WTC11 (cell line): ENCODE measurements around the gene ITGA2B. TPM values are rescaled to one million over a fixed set of nuclear protein-coding genes. Genes with fewer than 3 reads are reported as not detected.

Experiments used
- ATAC-seq: fragments of 200-7000 bp; cut with Tn5 transposase; 2 replicates; pipeline ENCODE4 v1.10.0; 2021; ENCODE audit warnings: mild to moderate bottlenecking, moderate library complexity
- CTCF ChIA-PET: fragments of 300-600 bp; sonication (Branson Sonifier 250); formaldehyde crosslinking; loops from one replicate; lab custom pipeline; 2021; ENCODE audit warnings: antibody characterized with exemption; lab: Charles Lee
- POLR2A ChIA-PET: fragments of 350-600 bp; sonication (Branson Sonifier 250); formaldehyde crosslinking; loops from one replicate; lab custom pipeline; 2021; ENCODE audit warnings: antibody characterized with exemption; lab: Charles Lee
- DNase-seq: peaks from one replicate; pipeline ENCODE4 v3.0.0; 2021; ENCODE audit warnings: low spot score
- H3K27ac Mint-ChIP-seq: 2 replicates; pipeline ENCODE4 v1.8.0; 2021; ENCODE audit warnings: mixed read lengths
- H3K27me3 Mint-ChIP-seq: 2 replicates; pipeline ENCODE4 v1.8.0; 2021; ENCODE audit warnings: low read depth, mild to moderate bottlenecking, moderate library complexity, mixed read lengths
- H3K36me3 Mint-ChIP-seq: 2 replicates; pipeline ENCODE4 v1.8.0; 2021; ENCODE audit warnings: mixed read lengths
- H3K4me1 Mint-ChIP-seq: 2 replicates; pipeline ENCODE4 v1.8.0; 2022; ENCODE audit warnings: mixed read lengths
- H3K4me3 Mint-ChIP-seq: 2 replicates; pipeline ENCODE4 v1.8.0; 2021; ENCODE audit warnings: mild to moderate bottlenecking, moderate library complexity, mixed read lengths
- H3K9me3 Mint-ChIP-seq: 2 replicates; pipeline ENCODE4 v1.8.0; 2021; ENCODE audit warnings: mixed read lengths
- ERG ChIP-seq: fragments of 250-450 bp; sonication (Bioruptor Pico); IDR thresholded peaks from 2 replicates; pipeline ENCODE4 v1.8.0; 2021; ENCODE audit warnings: mild to moderate bottlenecking
- FOXP4 ChIP-seq: sonication (generic); formaldehyde crosslinking; IDR thresholded peaks from 2 replicates; pipeline ENCODE4 v1.8.0; 2022; ENCODE audit warnings: mild to moderate bottlenecking, missing genetic modification reagents
- GABPB1 ChIP-seq: sonication (generic); formaldehyde crosslinking; IDR thresholded peaks from 2 replicates; pipeline ENCODE4 v1.8.1; 2023; ENCODE audit warnings: mild to moderate bottlenecking, missing genetic modification reagents
- HMGXB4 ChIP-seq: sonication (generic); formaldehyde crosslinking; IDR thresholded peaks from 2 replicates; pipeline ENCODE4 v1.8.1; 2023; ENCODE audit warnings: mild to moderate bottlenecking, moderate library complexity, missing genetic modification reagents
- IRF1 ChIP-seq: sonication (generic); formaldehyde crosslinking; IDR thresholded peaks from 2 replicates; pipeline ENCODE4 v1.8.0; 2023; ENCODE audit warnings: missing genetic modification reagents
- IRF2 ChIP-seq: sonication (generic); formaldehyde crosslinking; IDR thresholded peaks from 2 replicates; pipeline ENCODE4 v1.8.0; 2022; ENCODE audit warnings: low read depth, missing genetic modification reagents, borderline replicate concordance
- OVOL2 ChIP-seq: fragments of 250-450 bp; sonication (Bioruptor Pico); IDR thresholded peaks from 2 replicates; pipeline ENCODE4 v1.9.0; 2021; ENCODE audit warnings: mild to moderate bottlenecking, borderline replicate concordance
- PRRX2 ChIP-seq: fragments of 250-450 bp; sonication (Bioruptor Pico); IDR thresholded peaks from 2 replicates; pipeline ENCODE4 v1.8.0; 2021; ENCODE audit warnings: mild to moderate bottlenecking
- RORB ChIP-seq: fragments of 250-450 bp; sonication (Bioruptor Pico); IDR thresholded peaks from 2 replicates; pipeline ENCODE4 v1.9.0; 2021; ENCODE audit warnings: mild to moderate bottlenecking
- SOX15 ChIP-seq: fragments of 250-450 bp; sonication (Bioruptor Pico); IDR thresholded peaks from 2 replicates; pipeline ENCODE4 v1.9.0; 2021; ENCODE audit warnings: mild to moderate bottlenecking
- SP1 ChIP-seq: sonication (generic); formaldehyde crosslinking; conservative IDR thresholded peaks from 2 replicates; pipeline ENCODE4 v1.8.1; 2022; ENCODE audit warnings: missing genetic modification reagents
- STAT6 ChIP-seq: sonication (generic); formaldehyde crosslinking; conservative IDR thresholded peaks from 2 replicates; pipeline ENCODE4 v1.8.1; 2023; ENCODE audit warnings: mild to moderate bottlenecking, low read depth, missing genetic modification reagents, moderate library complexity
- TCF7 ChIP-seq: sonication (generic); formaldehyde crosslinking; IDR thresholded peaks from 2 replicates; pipeline ENCODE4 v1.8.0; 2022; ENCODE audit warnings: mild to moderate bottlenecking, low read depth, missing genetic modification reagents, moderate library complexity
- TEAD4 ChIP-seq: sonication (generic); formaldehyde crosslinking; IDR thresholded peaks from 2 replicates; pipeline ENCODE4 v1.8.0; 2022; ENCODE audit warnings: mild to moderate bottlenecking, missing genetic modification reagents
- TP53 ChIP-seq: sonication (generic); formaldehyde crosslinking; IDR thresholded peaks from 2 replicates; pipeline ENCODE4 v1.8.1; 2023; ENCODE audit warnings: mild to moderate bottlenecking, missing genetic modification reagents
- USF1 ChIP-seq: sonication (generic); formaldehyde crosslinking; IDR thresholded peaks from 2 replicates; pipeline ENCODE4 v1.8.0; 2022; ENCODE audit warnings: mild to moderate bottlenecking, missing genetic modification reagents
- ZBTB21 ChIP-seq: sonication (generic); formaldehyde crosslinking; IDR thresholded peaks from 2 replicates; pipeline ENCODE4 v1.8.1; 2023; ENCODE audit warnings: mild to moderate bottlenecking, missing genetic modification reagents, borderline replicate concordance
- ZNF121 ChIP-seq: sonication (generic); formaldehyde crosslinking; IDR thresholded peaks from 2 replicates; pipeline ENCODE4 v1.8.0; 2023; ENCODE audit warnings: missing genetic modification reagents
- ZNF281 ChIP-seq: sonication (generic); formaldehyde crosslinking; IDR thresholded peaks from 2 replicates; pipeline ENCODE4 v1.8.0; 2023; ENCODE audit warnings: mild to moderate bottlenecking, missing genetic modification reagents
- ZNF671 ChIP-seq: fragments of 250-450 bp; sonication (Bioruptor Pico); IDR thresholded peaks from 2 replicates; pipeline ENCODE4 v1.8.0; 2021; ENCODE audit warnings: mild to moderate bottlenecking
- total RNA-seq: library from RNA; stranded (reverse); gene quantifications from 3 replicates; pipeline ENCODE4 v1.2.3, GENCODE V29; 2021

ITGA2B gene
- total RNA-seq, 1 experiment from 2014 or later: 21.5 TPM

GRCh38 chr17:44360826-44361225 is 28.6 kb downstream of the ITGA2B start:
- Mint-ChIP-seq H3K4me1 (peaks cover 22% of the 10 kb centered on the region), H3K9me3 (no peaks in the 10 kb centered on the region), H3K27ac (no peak overlapping the region), H3K36me3 (no peaks in the 10 kb centered on the region), H3K4me3 (peak overlapping the region; percentile 41), H3K27me3 (peaks cover 20% of the 10 kb centered on the region)
- no peak for TF ChIP-seq RORB (CRISPR knock-in tag)
- TF ChIP-seq IRF1: no peak
- ChIA-PET CTCF (interaction anchor here (0.6 to 9.4 kb wide), 15 partner anchors 9 to 162 kb away, joined by 3 to 128 read pairs (median 5); partner anchors contain the start of gene GRN), POLR2A (no interaction called here)
- ATAC-seq (no peak), DNase-seq (peak; percentile 54)

- peaks cover 26% of the 10 kb centered on the region for H3K4me1 Mint-ChIP-seq
- ChIA-PET POLR2A (no interaction called here), CTCF (interaction anchor here (0.7 to 9.4 kb wide), 6 partner anchors 15 to 152 kb away, joined by 3 to 128 read pairs (median 4); no protein-coding TSS in a partner anchor)
- H3K36me3 Mint-ChIP-seq: no peaks in the 10 kb centered on the region
- TF ChIP-seq IRF2 (CRISPR knock-in tag) (no peak), SP1 (CRISPR knock-in tag) (no peak), STAT6 (CRISPR knock-in tag) (no peak), ERG (CRISPR knock-in tag) (no peak), GABPB1 (CRISPR knock-in tag) (no peak), ZNF121 (CRISPR knock-in tag) (no peak), SOX15 (CRISPR knock-in tag) (no peak)
- no peak overlapping the region for H3K27ac Mint-ChIP-seq
- H3K9me3 Mint-ChIP-seq: no peaks in the 10 kb centered on the region
- DNase-seq (no peak), ATAC-seq (no peak)
- H3K27me3 Mint-ChIP-seq: peaks cover 13% of the 10 kb centered on the region
- no peak overlapping the region for H3K4me3 Mint-ChIP-seq
These were observed 29.3 kb downstream of the ITGA2B start for GRCh38 chr17:44360144-44360533.

- POLR2A ChIA-PET: no interaction called here
These were observed 29.8 kb downstream of the ITGA2B start for GRCh38 chr17:44359458-44360143.

More at GRCh38 chr17:44359458-44360143, 29.8 kb downstream of the ITGA2B start:
- ATAC-seq (no peak), DNase-seq (no peak)
- no peaks in the 10 kb centered on the region for H3K9me3 Mint-ChIP-seq
- H3K27ac Mint-ChIP-seq: no peak overlapping the region
- peaks cover 7% of the 10 kb centered on the region for H3K27me3 Mint-ChIP-seq
- peaks cover 29% of the 10 kb centered on the region for H3K4me1 Mint-ChIP-seq
- H3K36me3 Mint-ChIP-seq: no peaks in the 10 kb centered on the region
- CTCF ChIA-PET: interaction anchor here (0.9 to 9.4 kb wide), 6 partner anchors 15 to 149 kb away, joined by 3 to 128 read pairs (median 4); partner anchors contain the start of gene GRN
- H3K4me3 Mint-ChIP-seq: no peak overlapping the region
- no peak for TF ChIP-seq ZNF281 (CRISPR knock-in tag)
- no peak for TF ChIP-seq FOXP4
- no peak for TF ChIP-seq IRF2 (CRISPR knock-in tag)
- no peak for TF ChIP-seq USF1 (CRISPR knock-in tag)
- no peak for TF ChIP-seq HMGXB4 (CRISPR knock-in tag)
- no peak for TF ChIP-seq PRRX2 (CRISPR knock-in tag)
- TF ChIP-seq OVOL2: no peak
- TF ChIP-seq ZBTB21 (CRISPR knock-in tag): no peak
- no peak for TF ChIP-seq TP53 (CRISPR knock-in tag)
- no peak for TF ChIP-seq TEAD4 (CRISPR knock-in tag)
- TF ChIP-seq ZNF671: no peak
- no peak for TF ChIP-seq TCF7 (CRISPR knock-in tag)
